IPS DF 4.7 (cell line): ENCODE data around the gene PPP1R13B.

Experiments
- DNase-seq: peaks from one replicate; pipeline ENCODE4 v3.0.0-alpha.2; 2013; ENCODE audit warnings: low spot score; ENCODE audit errors: extremely low read depth

PPP1R13B gene

GRCh38 chr14:103687712-103688111, 159.7 kb downstream of the PPP1R13B start:
- DNase-seq, result no peak

GRCh38 chr14:103686831-103687485, 160.4 kb downstream of the PPP1R13B start:
- DNase-seq, result no peak

- no peak for DNase-seq
These were observed 161.8 kb downstream of the PPP1R13B start for GRCh38 chr14:103685276-103686211.

DNA sequence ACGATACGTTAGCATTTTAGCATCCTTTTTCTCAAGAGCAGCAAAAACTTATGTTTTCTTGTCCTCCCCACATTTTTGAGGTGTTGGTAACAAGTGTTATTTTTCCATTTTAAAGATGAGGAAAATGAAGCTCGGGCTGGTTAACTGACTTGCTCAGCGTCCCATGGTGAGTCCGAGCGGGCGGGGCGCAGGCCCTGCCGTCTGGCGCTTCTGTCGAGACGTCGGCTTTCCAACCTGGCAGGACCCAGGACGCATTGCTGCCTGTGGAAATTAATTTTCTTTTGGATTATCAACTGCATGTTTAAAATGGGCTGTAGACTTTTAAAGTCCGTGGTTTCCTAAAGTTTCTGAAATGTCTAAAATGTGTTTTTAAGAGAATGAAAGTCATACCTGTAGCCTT, 162.5 kb downstream of the PPP1R13B start:
- DNase-seq, result no peak

GRCh38 chr14:103684471-103684870, 162.9 kb downstream of the PPP1R13B start:
- DNase-seq, result no peak
